ENCODE measurements around the gene LDLRAD4. TPM values are rescaled to one million over a fixed set of nuclear protein-coding genes. Genes with fewer than 3 reads are reported as not detected.

Gene LDLRAD4
- polyA plus RNA-seq, 3 donors = 1.7 to 8.5 (median 3.7) TPM

GRCh38 chr18:13539843-13540476 lies 321.4 kb downstream of the LDLRAD4 start:
- H3K27ac ChIP-seq (ENCODE audit: low read depth, low read length) = no peak overlapping the region
- WGBS, 3 donors = 39 to 73% (median 66%) methylated on average over 4 of the region's 4 CpGs

- WGBS, 3 donors = 69 to 77% (median 71%) methylated on average over 12 of the region's 12 CpGs
These were observed 322.1 kb downstream of the LDLRAD4 start for GRCh38 chr18:13540477-13541182.

GRCh38 chr18:13541621-13542519 lies 323.3 kb downstream of the LDLRAD4 start:
- 73 to 82% (median 80%) methylated on average over 13 of the region's 13 CpGs for WGBS, 3 donors
- no peak overlapping the region for H3K27ac ChIP-seq (ENCODE audit: low read depth, low read length)

More at GRCh38 chr18:13540477-13541182, 322.1 kb downstream of the LDLRAD4 start:
- H3K27ac ChIP-seq (ENCODE audit: low read depth, low read length) = no peak overlapping the region

- 83 to 92% (median 92%) methylated on average over 7 of the region's 7 CpGs for WGBS, 3 donors
- no peak overlapping the region for H3K27ac ChIP-seq (ENCODE audit: low read depth, low read length)
These were observed 323.9 kb downstream of the LDLRAD4 start for GRCh38 chr18:13542520-13542847.

GRCh38 chr18:13543144-13543543 lies 324.6 kb downstream of the LDLRAD4 start:
- 89 to 97% (median 95%) methylated on average over 4 of the region's 4 CpGs for WGBS, 3 donors
- H3K27ac ChIP-seq (ENCODE audit: low read depth, low read length) = no peak overlapping the region

GRCh38 chr18:13543811-13544732 lies 325.5 kb downstream of the LDLRAD4 start:
- 86 to 91% (median 91%) methylated on average over 25 of the region's 25 CpGs for WGBS, 3 donors
- no peak overlapping the region for H3K27ac ChIP-seq (ENCODE audit: low read depth, low read length)

GRCh38 chr18:13544953-13545352 lies 326.4 kb downstream of the LDLRAD4 start:
- 88 to 96% (median 96%) methylated on average over 8 of the region's 8 CpGs for WGBS, 3 donors
- no peak overlapping the region for H3K27ac ChIP-seq (ENCODE audit: low read depth, low read length)

GRCh38 chr18:13545514-13545913 lies 327.0 kb downstream of the LDLRAD4 start:
- WGBS, 3 donors = 87 to 98% (median 98%) methylated on average over 4 of the region's 4 CpGs

GRCh38 chr18:13545955-13546354 lies 327.4 kb downstream of the LDLRAD4 start:
- H3K27ac ChIP-seq (ENCODE audit: low read depth, low read length) = no peak overlapping the region
- 89 to 95% (median 91%) methylated on average over 4 of the region's 4 CpGs for WGBS, 3 donors

More at GRCh38 chr18:13545514-13545913, 327.0 kb downstream of the LDLRAD4 start:
- H3K27ac ChIP-seq (ENCODE audit: low read depth, low read length) = no peak overlapping the region

GRCh38 chr18:13546638-13547037 lies 328.1 kb downstream of the LDLRAD4 start:
- whole genome bisulfite sequencing, 3 donors = 83 to 92% (median 92%) methylated on average over 8 of the region's 8 CpGs
- H3K27ac ChIP-seq (ENCODE audit: low read depth, low read length) = no peak overlapping the region

- H3K27ac ChIP-seq (ENCODE audit: low read depth, low read length) = no peak overlapping the region
- 59 to 95% (median 88%) methylated on average over 10 of the region's 10 CpGs for WGBS, 3 donors
These were observed 328.8 kb downstream of the LDLRAD4 start for GRCh38 chr18:13547347-13547746.

- WGBS, 3 donors = 91 to 96% (median 93%) methylated on average over 5 of the region's 5 CpGs
- no peak overlapping the region for H3K27ac ChIP-seq (ENCODE audit: low read depth, low read length)
These were observed 329.7 kb downstream of the LDLRAD4 start for GRCh38 chr18:13548106-13548819.

GRCh38 chr18:13548966-13549879 lies 330.7 kb downstream of the LDLRAD4 start:
- WGBS, 3 donors = 50 to 66% (median 51%) methylated on average over 7 of the region's 7 CpGs
- no peak overlapping the region for H3K27ac ChIP-seq (ENCODE audit: low read depth, low read length)

- no peak overlapping the region for H3K27ac ChIP-seq (ENCODE audit: low read depth, low read length)
- 7 to 30% (median 9%) methylated on average over 5 of the region's 5 CpGs for WGBS, 3 donors
These were observed 331.3 kb downstream of the LDLRAD4 start for GRCh38 chr18:13549880-13550232.

- 87 to 95% (median 94%) methylated on average over 28 of the region's 28 CpGs for WGBS, 3 donors
- no peak overlapping the region for H3K27ac ChIP-seq (ENCODE audit: low read depth, low read length)
These were observed 332.1 kb downstream of the LDLRAD4 start for GRCh38 chr18:13550418-13551304.

GRCh38 chr18:13551305-13551603 lies 332.7 kb downstream of the LDLRAD4 start:
- H3K27ac ChIP-seq (ENCODE audit: low read depth, low read length) = no peak overlapping the region
- WGBS, 3 donors = 70 to 91% (median 84%) methylated on average over 5 of the region's 5 CpGs
